ENCODE measurements around the gene SPATC1L.

SPATC1L gene

DNA sequence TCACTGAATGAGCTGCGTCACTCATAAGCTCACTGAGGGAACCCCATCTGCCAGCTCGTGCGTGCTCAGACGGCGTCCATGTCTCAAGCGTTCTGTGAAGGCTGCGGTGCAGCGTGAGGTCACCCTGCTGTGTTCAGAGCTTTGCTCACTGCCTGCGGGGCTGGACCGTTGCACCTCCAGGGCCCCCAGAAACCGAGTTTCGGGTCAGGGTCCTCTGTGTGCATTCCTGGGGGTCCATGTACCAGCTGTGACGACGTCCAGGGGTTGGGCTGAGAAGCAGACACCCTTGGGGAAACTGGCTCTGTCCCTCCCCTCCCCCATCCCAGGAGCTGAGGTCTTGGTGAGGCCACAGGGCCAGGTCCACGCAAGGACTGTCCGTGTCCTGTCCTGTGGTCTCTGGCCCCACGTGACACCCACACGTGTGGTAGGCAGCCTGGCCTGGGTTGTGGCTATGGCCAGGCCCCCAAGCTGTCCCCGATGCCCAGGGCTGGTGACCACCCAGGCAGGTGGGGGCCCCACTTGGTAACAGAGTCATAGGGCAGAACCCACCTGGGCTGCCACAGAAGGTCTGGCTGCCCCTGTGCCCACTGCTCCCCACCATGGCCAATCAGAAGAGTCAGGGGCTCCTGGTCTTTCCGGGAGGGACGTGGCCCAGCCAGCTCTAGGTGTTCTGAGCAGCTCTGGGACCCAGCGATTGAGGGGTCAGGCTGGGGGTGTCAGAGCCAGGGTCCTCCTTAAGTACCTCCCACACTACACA lies 53.2 kb downstream of the SPATC1L start:
- POLR2A ChIA-PET = no interaction called here
- TF ChIP-seq, protein P1, sequence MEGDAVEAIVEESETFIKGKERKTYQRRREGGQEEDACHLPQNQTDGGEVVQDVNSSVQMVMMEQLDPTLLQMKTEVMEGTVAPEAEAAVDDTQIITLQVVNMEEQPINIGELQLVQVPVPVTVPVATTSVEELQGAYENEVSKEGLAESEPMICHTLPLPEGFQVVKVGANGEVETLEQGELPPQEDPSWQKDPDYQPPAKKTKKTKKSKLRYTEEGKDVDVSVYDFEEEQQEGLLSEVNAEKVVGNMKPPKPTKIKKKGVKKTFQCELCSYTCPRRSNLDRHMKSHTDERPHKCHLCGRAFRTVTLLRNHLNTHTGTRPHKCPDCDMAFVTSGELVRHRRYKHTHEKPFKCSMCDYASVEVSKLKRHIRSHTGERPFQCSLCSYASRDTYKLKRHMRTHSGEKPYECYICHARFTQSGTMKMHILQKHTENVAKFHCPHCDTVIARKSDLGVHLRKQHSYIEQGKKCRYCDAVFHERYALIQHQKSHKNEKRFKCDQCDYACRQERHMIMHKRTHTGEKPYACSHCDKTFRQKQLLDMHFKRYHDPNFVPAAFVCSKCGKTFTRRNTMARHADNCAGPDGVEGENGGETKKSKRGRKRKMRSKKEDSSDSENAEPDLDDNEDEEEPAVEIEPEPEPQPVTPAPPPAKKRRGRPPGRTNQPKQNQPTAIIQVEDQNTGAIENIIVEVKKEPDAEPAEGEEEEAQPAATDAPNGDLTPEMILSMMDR (IDR thresholded peaks at IDR 0.05; ENCODE audit: control extremely low read depth, extremely low read depth, low read depth, missing control alignments) = no peak
- CTCF ChIA-PET = interaction anchor here (1.0 to 1.6 kb wide), 2 partner anchors 12 to 103 kb away, joined by 3 to 11 read pairs; no protein-coding TSS in a partner anchor

DNA sequence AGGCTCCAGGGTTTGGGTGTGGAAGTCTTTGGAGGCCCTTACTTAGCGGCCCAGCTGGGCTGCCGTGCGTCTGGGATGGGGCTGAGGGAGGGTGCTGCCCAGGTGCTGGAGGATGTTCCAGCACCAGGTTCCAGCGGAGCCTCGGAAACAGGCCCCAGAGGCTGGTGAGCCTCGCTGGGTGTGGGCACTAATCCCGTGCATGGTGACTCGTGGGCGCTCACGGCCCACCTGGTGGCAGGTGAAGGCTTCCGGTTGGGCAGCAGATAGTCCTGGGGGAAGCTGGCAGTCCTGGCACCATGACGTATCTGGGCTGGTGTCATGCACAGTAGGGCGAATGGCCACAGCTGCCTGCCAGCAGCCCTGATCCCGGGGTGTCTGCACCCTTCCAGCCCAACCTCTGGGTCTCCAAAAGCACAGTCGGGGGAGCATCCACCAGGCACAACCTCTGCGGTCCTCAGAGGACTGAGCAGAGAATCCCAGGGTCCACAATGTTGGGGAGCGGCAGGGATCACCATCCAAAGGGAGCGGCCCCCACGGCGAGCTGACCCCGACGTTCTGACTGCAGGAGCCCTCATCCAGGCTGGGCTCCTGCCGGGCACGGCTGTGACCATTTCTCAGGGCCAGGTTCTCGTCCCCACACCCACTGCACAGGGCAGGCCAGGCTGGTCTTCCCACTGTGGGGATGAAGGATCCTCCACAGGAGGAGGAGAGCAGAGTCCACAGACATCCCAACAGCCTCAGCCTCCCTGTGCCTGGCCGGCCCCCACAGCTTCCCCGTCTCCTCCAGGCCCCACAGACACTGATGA lies 54.2 kb downstream of the SPATC1L start:
- TF ChIP-seq, protein P1 (IDR thresholded peaks at IDR 0.05; ENCODE audit: control extremely low read depth, extremely low read depth, low read depth, missing control alignments) = no peak
- ChIA-PET POLR2A (no interaction called here), CTCF (interaction anchor here (1.5 to 1.6 kb wide), 2 partner anchors 13 kb away, joined by 5 to 11 read pairs; no protein-coding TSS in a partner anchor)
- DNase-seq (ENCODE audit: extremely low spot score) = no peak

More for the DNA sequence above, 53.2 kb downstream of the SPATC1L start:
- DNase-seq (ENCODE audit: extremely low spot score) = no peak

DNA sequence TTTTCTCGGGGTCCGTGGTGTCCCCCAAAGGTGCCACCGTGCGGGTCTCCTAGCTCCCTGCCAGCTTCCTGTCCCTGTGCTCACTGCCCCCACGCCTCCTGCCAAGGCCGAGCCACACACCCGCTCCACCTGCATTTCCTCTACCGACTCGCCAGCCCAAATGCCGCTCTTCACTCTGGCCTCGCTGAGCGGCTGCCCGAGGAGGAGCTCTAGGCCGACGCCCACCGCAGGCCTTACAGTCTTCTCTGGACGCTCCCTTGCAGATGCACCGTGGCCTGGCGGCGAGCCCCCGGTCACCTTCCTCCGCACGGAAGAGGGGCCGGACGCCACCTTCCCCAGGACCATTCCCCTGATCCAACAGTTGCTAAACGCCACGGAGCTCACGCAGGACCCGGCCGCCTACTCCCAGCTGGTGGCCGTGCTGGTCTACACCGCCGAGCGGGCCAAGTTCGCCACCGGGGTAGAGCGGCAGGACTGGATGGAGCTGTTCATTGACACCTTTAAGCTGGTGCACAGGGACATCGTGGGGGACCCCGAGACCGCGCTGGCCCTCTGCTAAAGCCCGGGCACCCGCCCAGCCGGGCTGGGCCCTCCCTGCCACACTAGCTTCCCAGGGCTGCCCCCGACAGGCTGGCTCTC lies 55.2 kb downstream of the SPATC1L start:
- POLR2A ChIA-PET = no interaction called here
- CTCF ChIA-PET = interaction anchor here (1.5 kb wide), 1 partner anchor 14 kb away, joined by 5 read pairs; no protein-coding TSS in a partner anchor

DNA sequence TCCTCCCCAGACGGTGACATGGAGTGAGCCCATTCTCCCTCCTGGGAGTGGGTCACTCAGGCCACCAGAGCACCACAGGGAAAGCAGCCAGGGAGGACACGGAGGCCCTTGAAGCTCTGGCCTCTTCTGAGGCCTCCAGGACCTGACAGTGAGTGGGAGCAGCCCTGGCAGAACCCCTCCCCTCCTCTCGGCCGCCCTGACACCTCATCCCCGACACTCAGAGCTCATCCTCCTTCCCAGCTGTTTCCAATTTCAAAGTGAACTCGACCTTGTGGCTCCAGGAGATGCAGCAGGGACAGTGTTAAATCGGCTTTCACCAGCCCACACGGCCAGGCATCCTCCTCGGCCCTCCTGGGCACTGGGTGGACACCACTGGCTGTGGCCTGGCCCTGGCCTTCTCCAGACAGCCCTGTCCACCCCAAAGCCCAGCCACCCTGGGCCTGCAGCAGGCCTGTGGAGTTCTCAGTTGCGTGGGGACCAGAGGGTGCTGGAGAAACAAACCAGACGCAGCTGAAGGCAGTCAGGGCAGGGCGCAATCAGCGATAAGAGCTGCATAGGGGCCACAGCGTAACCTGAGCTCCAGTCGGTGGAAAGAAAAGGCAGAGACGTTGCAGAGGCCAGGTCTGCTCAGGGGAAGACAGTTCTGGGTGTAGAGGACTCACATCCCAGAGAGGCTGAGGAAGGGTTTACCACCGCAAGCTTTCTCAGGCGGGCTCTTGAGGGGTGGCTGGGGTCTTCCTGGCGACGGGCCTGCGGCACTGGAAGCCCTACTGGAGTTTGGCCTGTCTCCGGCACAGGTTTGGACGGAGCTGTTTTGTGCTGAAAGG lies 55.9 kb downstream of the SPATC1L start:
- TF ChIP-seq, protein P1 (IDR thresholded peaks at IDR 0.05; ENCODE audit: control extremely low read depth, extremely low read depth, low read depth, missing control alignments) = no peak
- ChIA-PET CTCF (interaction anchor here (1.5 kb wide), 1 partner anchor 15 kb away, joined by 5 read pairs; no protein-coding TSS in a partner anchor), POLR2A (no interaction called here)
- DNase-seq (ENCODE audit: extremely low spot score) = no peak

More for the DNA sequence above, 55.2 kb downstream of the SPATC1L start:
- no peak for DNase-seq (ENCODE audit: extremely low spot score)
- TF ChIP-seq, protein P1 (IDR thresholded peaks at IDR 0.05; ENCODE audit: control extremely low read depth, extremely low read depth, low read depth, missing control alignments) = no peak

DNA sequence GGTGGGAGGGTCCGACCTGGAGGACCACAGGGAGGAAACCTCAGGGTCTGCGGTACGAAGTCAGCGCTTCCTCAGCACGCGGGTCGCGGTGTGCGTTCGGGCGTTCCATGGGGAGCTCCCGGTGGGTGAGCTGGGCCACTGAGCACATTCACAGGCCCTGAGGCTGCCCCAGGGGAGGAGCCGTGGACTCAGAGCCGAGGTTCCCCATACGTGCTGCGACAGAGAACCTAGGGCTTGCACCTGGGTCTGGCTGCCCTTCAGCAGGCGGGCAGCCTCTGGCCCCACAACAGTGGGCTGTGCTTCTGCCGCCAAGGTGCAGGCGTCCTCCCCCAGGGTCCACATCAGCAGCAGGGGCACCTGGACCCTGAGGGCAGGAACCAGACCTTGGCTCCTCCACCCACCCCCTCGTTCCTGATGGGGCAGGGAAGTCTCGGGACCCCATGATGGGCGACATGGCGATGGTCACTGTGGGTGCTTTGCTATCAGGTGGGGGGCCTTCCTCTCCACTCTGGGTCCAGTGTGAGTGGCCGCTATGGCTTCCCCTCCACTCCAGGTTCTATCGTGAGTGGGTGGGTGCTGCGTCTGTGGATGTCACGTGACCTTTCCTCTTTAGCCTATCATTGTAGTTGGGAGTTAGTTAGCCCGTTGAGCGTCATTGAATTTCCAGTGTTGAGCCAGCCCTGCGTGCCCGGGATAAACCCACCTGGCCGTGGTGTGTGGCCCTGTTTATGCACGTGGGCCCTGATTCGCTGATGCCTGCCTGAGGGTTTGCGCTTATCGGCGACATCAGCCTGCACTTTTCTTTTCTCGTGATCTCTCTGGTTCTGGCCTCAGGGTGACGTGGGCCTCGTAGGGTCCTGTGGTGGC lies 56.8 kb downstream of the SPATC1L start:
- DNase-seq (ENCODE audit: extremely low spot score) = no peak
- POLR2A ChIA-PET = no interaction called here
- TF ChIP-seq, protein P1 (IDR thresholded peaks at IDR 0.05; ENCODE audit: control extremely low read depth, extremely low read depth, low read depth, missing control alignments) = no peak
- CTCF ChIA-PET = no interaction called here
